SK-N-SH (cell line): ENCODE measurements around the gene DIS3L2. TPM values are rescaled to one million over a fixed set of nuclear protein-coding genes. Genes with fewer than 3 reads are reported as not detected.

Source experiments
- CTCF ChIA-PET: fragments of 300-600, 350-600 bp; formaldehyde crosslinking; extraction: SDS; loops from one replicate; lab custom pipeline; 2021; lab: Yijun Ruan, JAX
- POLR2A ChIA-PET: fragments of 350-600 bp; sonication (Branson Sonifier 250); formaldehyde crosslinking; extraction: SDS; loops from one replicate; lab custom pipeline; 2020; ENCODE audit warnings: antibody characterized with exemption, inconsistent platforms; lab: Yijun Ruan, JAX
- DNase-seq: peaks from one replicate; pipeline ENCODE4 v3.0.0; 2012
- H2AFZ ChIP-seq: fragments of 200-600 bp; sonication (generic); 2 replicates; pipeline ENCODE4 v1.8.1; 2016; ENCODE audit warnings: antibody characterized with exemption, mild to moderate bottlenecking, low read depth
- H3F3A ChIP-seq: fragments of 200-600 bp; sonication (generic); replicated peaks from 2 replicates; pipeline ENCODE3; 2016; ENCODE audit warnings: antibody characterized with exemption, mild to moderate bottlenecking; ENCODE audit not compliant: insufficient read depth
- H3K27ac ChIP-seq, 2 experiments: fragments of 200-500 bp in 1 of 2; fragments of 200-600 bp in 1 of 2; sonication (Bioruptor generic) in 1 of 2; sonication (generic), shearing (Covaris generic) in 1 of 2; 2 replicates each; pipeline versions ENCODE4 v1.5.1 to v1.6.1; 2014 to 2016; ENCODE audit warnings: low read depth in 2 of 2, inconsistent platforms in 1 of 2, low read length in 1 of 2, mild to moderate bottlenecking in 1 of 2, mixed read lengths in 1 of 2
- H3K27me3 ChIP-seq: fragments of 200-600 bp; sonication (generic), shearing (Covaris generic); 2 replicates; pipeline ENCODE4 v1.6.1; 2016; ENCODE audit warnings: mixed run types; ENCODE audit not compliant: insufficient read depth
- H3K36me3 ChIP-seq, 2 experiments: fragments of 200-500 bp in 1 of 2; fragments of 200-600 bp in 1 of 2; sonication (Bioruptor generic) in 1 of 2; sonication (generic) in 1 of 2; replicated peaks in 1 of 2; 2 replicates each; pipeline versions ENCODE3 to v1.5.1; 2014 to 2016; ENCODE audit warnings: low read length in 1 of 2, mild to moderate bottlenecking in 1 of 2; ENCODE audit not compliant: insufficient read depth in 2 of 2, control insufficient read depth in 1 of 2
- H3K4me1 ChIP-seq, 2 experiments: fragments of 200-500 bp in 1 of 2; fragments of 200-600 bp in 1 of 2; sonication (Bioruptor generic) in 1 of 2; sonication (generic), shearing (Covaris generic) in 1 of 2; 2 replicates each; pipeline versions ENCODE4 v1.5.1 to v1.6.1; 2014 to 2016; ENCODE audit warnings: low read depth in 1 of 2, low read length in 1 of 2, mixed run types in 1 of 2; ENCODE audit not compliant: insufficient read depth in 2 of 2, control insufficient read depth in 1 of 2
- H3K4me2 ChIP-seq: fragments of 200-600 bp; sonication (generic), shearing (Covaris generic); 2 replicates; pipeline ENCODE4 v1.6.1; 2017; ENCODE audit warnings: mixed run types
- H3K4me3 ChIP-seq, 2 experiments: fragments of 200-500 bp in 1 of 2; fragments of 200-600 bp in 1 of 2; sonication (Bioruptor generic) in 1 of 2; sonication (generic), shearing (Covaris generic) in 1 of 2; 2 replicates each; pipeline versions ENCODE4 v1.5.1 to v1.8.1; 2014 to 2016; ENCODE audit warnings: low read depth in 2 of 2, inconsistent platforms in 1 of 2, low read length in 1 of 2, mild to moderate bottlenecking in 1 of 2, mixed read lengths in 1 of 2, moderate library complexity in 1 of 2
- H3K79me2 ChIP-seq: fragments of 200-600 bp; sonication (generic); 2 replicates; pipeline ENCODE4 v1.8.1; 2017; ENCODE audit warnings: mild to moderate bottlenecking; ENCODE audit not compliant: insufficient read depth
- H3K9ac ChIP-seq: fragments of 200-600 bp; sonication (generic); 2 replicates; pipeline ENCODE4 v1.6.1; 2017; ENCODE audit warnings: mixed run types
- H3K9me2 ChIP-seq: fragments of 200-600 bp; sonication (generic); 2 replicates; pipeline ENCODE4 v1.6.1; 2017; ENCODE audit warnings: mixed run types
- H3K9me3 ChIP-seq: fragments of 200-600 bp; sonication (generic); 2 replicates; pipeline ENCODE4 v1.6.1; 2017; ENCODE audit warnings: mixed run types, mild to moderate bottlenecking, moderate library complexity
- H4K20me1 ChIP-seq: fragments of 200-600 bp; sonication (generic); 2 replicates; pipeline ENCODE4 v1.6.1; 2017; ENCODE audit warnings: mild to moderate bottlenecking, mixed run types; ENCODE audit not compliant: insufficient read depth
- CHD2 ChIP-seq: fragments of 150-350 bp; IDR thresholded peaks from 2 replicates; pipeline ENCODE4 v1.6.1; 2018; ENCODE audit warnings: low read length; ENCODE audit not compliant: partially characterized antibody
- EP300 ChIP-seq, 2 experiments: IDR thresholded peaks; 2 replicates each; pipeline versions ENCODE4 v1.4.0 to v1.6.1; 2012; ENCODE audit warnings: borderline replicate concordance in 1 of 2, low read depth in 1 of 2, low read length in 1 of 2
- EZH2phosphoT487 ChIP-seq: fragments of 200-600 bp; sonication (generic); IDR thresholded peaks from 2 replicates; pipeline ENCODE4 v1.6.1; 2017; ENCODE audit warnings: low read depth, mixed run types, mild to moderate bottlenecking, antibody characterized with exemption, moderate library complexity, borderline replicate concordance
- FOXJ3 ChIP-seq: sonication (generic); formaldehyde crosslinking; IDR thresholded peaks from 2 replicates; pipeline ENCODE4 v1.5.1; 2020; ENCODE audit warnings: mild to moderate bottlenecking, missing genetic modification reagents
- NFIC ChIP-seq: IDR thresholded peaks from 2 replicates; pipeline ENCODE4 v1.4.0; 2012; ENCODE audit warnings: borderline replicate concordance
- NRF1 ChIP-seq: IDR thresholded peaks from 2 replicates; pipeline ENCODE4 v1.6.1; 2012; ENCODE audit warnings: low read depth, mild to moderate bottlenecking, low read length
- REST ChIP-seq: IDR thresholded peaks from 2 replicates; pipeline ENCODE4 v1.6.1; 2012; ENCODE audit warnings: mild to moderate bottlenecking, low read depth, low read length, moderate library complexity
- RXRA ChIP-seq: IDR thresholded peaks from 2 replicates; pipeline ENCODE4 v1.4.0; 2012; ENCODE audit warnings: low read depth, mild to moderate bottlenecking, borderline replicate concordance
- TCF12 ChIP-seq: IDR thresholded peaks from 2 replicates; pipeline ENCODE4 v1.4.0; 2012
- WGBS: methylation state at CpG from one replicate; pipeline ENCODE4 v1.1.6; 2017; ENCODE audit warnings: low lambda C conversion rate; 5-methylcytosine and 5-hydroxymethylcytosine counted together
- polyA plus RNA-seq, 3 experiments: library from polyadenylated mRNA; depleted of rRNA; stranded (reverse); fragments of >200 nt; gene quantifications; 2 replicates each; pipeline ENCODE4 v1.2.3, GENCODE V29; 2012
- TF ChIP-seq, protein P1 (sequence below): fragments of 200-600 bp; sonication (generic); IDR thresholded peaks from 2 replicates; pipeline ENCODE4 v1.6.1; 2017; ENCODE audit warnings: antibody characterized with exemption, mild to moderate bottlenecking, moderate library complexity

DIS3L2 gene
- polyA plus RNA-seq, 1 of the 3 experiments (the other 2 are of a cell fraction), result 17.9 TPM

DNA sequence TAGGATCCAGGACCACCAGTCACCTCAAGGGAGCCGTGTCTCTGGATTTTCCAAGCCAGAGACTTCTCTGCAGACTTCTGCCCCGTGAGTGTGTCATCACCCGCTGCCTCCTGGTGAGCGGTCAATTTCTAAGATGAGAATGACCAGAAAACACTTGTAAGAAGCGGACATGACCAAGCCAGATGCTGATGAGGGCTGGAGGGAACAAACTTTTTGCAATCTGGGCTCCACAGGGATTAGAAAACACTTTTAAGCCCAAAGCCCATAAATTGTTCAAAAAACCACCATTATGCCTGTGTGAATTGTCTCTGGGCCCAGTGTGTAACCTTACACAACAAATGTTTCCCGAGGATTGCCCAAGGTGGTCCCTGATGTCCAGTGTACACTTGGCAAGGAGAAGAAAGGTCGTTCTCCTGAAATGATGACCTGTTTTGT is 30.0 kb upstream of the DIS3L2 start:
- Histone ChIP-seq H3K27me3 (peaks cover 27% of the 10 kb centered on the region), H3K79me2 (no peaks in the 10 kb centered on the region), H3K4me1 (peaks cover 0 to 9% of the 10 kb centered on the region in 2 experiments; a peak in 1 of 4 replicates), H3F3A (no peaks in the 10 kb centered on the region), H3K27ac (no peak overlapping the region), H3K9me3 (no peaks in the 10 kb centered on the region), H3K9ac (no peak overlapping the region), H3K9me2 (no peaks in the 10 kb centered on the region), H3K36me3 (no peaks in the 10 kb centered on the region), H3K4me2 (no peak overlapping the region), H2AFZ (no peak overlapping the region), H4K20me1 (no peaks in the 10 kb centered on the region), H3K4me3 (no peak overlapping the region)
- ChIA-PET POLR2A (no interaction called here), CTCF (interaction anchor here (1.2 to 14.3 kb wide), 4 partner anchors 25 to 394 kb away, joined by 4 to 214 read pairs (median 62); no protein-coding TSS in a partner anchor)
- WGBS, result 64% methylated on average over 7 of the region's 7 CpGs
- no peak for DNase-seq
- no peak for TF ChIP-seq EP300 (IDR thresholded peaks at IDR 0.05; ENCODE audit: borderline replicate concordance in 1 of 2, low read depth in 1 of 2, low read length in 1 of 2)
- no peak for TF ChIP-seq CHD2
- TF ChIP-seq NRF1, result no peak
- TF ChIP-seq, protein P1, sequence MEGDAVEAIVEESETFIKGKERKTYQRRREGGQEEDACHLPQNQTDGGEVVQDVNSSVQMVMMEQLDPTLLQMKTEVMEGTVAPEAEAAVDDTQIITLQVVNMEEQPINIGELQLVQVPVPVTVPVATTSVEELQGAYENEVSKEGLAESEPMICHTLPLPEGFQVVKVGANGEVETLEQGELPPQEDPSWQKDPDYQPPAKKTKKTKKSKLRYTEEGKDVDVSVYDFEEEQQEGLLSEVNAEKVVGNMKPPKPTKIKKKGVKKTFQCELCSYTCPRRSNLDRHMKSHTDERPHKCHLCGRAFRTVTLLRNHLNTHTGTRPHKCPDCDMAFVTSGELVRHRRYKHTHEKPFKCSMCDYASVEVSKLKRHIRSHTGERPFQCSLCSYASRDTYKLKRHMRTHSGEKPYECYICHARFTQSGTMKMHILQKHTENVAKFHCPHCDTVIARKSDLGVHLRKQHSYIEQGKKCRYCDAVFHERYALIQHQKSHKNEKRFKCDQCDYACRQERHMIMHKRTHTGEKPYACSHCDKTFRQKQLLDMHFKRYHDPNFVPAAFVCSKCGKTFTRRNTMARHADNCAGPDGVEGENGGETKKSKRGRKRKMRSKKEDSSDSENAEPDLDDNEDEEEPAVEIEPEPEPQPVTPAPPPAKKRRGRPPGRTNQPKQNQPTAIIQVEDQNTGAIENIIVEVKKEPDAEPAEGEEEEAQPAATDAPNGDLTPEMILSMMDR, result no peak
- no peak for TF ChIP-seq FOXJ3 (CRISPR knock-in tag)
- no peak for TF ChIP-seq TCF12
- TF ChIP-seq REST, result no peak
- TF ChIP-seq RXRA, result no peak
- no peak for TF ChIP-seq NFIC

DNA sequence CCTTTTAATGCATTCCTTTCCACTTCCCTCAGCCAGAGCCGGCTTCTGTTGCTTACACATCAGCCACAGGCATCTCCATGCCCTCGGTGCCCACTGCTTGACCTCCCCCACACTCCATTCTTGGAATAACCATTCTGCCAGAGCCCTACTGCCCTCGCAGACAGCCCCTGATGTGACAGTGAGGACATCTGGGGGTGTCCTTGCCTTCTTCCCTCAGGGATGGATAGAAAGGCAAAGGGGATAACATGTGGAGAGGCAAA is 28.9 kb upstream of the DIS3L2 start:
- H3K4me2 ChIP-seq, result no peak overlapping the region
- ChIA-PET POLR2A (no interaction called here), CTCF (no interaction called here)
- H2AFZ ChIP-seq, result no peak overlapping the region
- H4K20me1 ChIP-seq, result no peaks in the 10 kb centered on the region
- TF ChIP-seq EZH2phosphoT487, result no peak
- no peaks in the 10 kb centered on the region for H3K79me2 ChIP-seq
- H3K27me3 ChIP-seq, result peaks cover 15% of the 10 kb centered on the region
- no peak for DNase-seq
- no peaks in the 10 kb centered on the region for H3K9me2 ChIP-seq
- H3K9ac ChIP-seq, result no peak overlapping the region
- H3K4me1 ChIP-seq, result no peaks in the 10 kb centered on the region; a peak in 1 of 4 replicates
- H3F3A ChIP-seq, result no peaks in the 10 kb centered on the region
- WGBS, result 58% methylated on average over 3 of the region's 3 CpGs
- H3K4me3 ChIP-seq, result no peak overlapping the region
- H3K9me3 ChIP-seq, result no peaks in the 10 kb centered on the region
- H3K27ac ChIP-seq, result no peak overlapping the region
- H3K36me3 ChIP-seq, result no peaks in the 10 kb centered on the region
